Measurements from ENCODE around the gene E2F3. TPM values are rescaled to one million over a fixed set of nuclear protein-coding genes. Genes with fewer than 3 reads are reported as not detected.
"Not testable (repeated sequence)": the region's sequence is repeated elsewhere in the genome, so short reads cannot be mapped to it uniquely, and the experiment has no call there.

Gene E2F3
- total RNA-seq, 1 experiment from 2014 or later = 30.2 TPM

DNA sequence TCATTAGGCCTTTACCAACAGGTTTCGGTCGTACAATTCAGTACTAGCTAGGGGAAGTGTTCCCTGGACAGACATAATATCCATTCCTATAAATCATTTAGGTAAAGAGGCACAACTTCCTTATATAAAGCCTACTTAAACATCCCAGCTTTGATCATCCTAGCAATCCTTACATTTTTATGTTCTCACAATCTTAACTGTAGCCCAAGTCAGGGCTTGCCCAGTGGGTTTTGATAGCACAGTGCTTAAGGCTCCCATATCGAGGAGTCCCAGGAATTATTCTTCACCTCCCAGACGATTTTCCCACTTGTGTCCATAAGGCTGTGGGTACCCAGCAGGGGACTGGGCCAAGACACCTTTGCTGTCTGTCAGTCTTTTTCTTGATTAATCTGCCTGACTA is 63.2 kb downstream of the E2F3 start:
- peaks cover 36% of the 10 kb centered on the region for H3K36me3 Mint-ChIP-seq
- DNase-seq (ENCODE audit: low spot score) = no peak
- no peak overlapping the region for H3K4me3 Mint-ChIP-seq
- peak overlapping the region; percentile 69 for H3K27ac Mint-ChIP-seq
- ChIA-PET CTCF (no interaction called here), POLR2A (no interaction called here)
- H3K27me3 Mint-ChIP-seq (ENCODE audit: low read depth) = no peaks in the 10 kb centered on the region
- no peak for ATAC-seq
- TF ChIP-seq, protein P1, sequence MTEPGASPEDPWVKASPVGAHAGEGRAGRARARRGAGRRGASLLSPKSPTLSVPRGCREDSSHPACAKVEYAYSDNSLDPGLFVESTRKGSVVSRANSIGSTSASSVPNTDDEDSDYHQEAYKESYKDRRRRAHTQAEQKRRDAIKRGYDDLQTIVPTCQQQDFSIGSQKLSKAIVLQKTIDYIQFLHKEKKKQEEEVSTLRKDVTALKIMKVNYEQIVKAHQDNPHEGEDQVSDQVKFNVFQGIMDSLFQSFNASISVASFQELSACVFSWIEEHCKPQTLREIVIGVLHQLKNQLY (CRISPR knock-in tag; IDR thresholded peaks at IDR 0.05) = no peak
- TF ChIP-seq, protein P2, sequence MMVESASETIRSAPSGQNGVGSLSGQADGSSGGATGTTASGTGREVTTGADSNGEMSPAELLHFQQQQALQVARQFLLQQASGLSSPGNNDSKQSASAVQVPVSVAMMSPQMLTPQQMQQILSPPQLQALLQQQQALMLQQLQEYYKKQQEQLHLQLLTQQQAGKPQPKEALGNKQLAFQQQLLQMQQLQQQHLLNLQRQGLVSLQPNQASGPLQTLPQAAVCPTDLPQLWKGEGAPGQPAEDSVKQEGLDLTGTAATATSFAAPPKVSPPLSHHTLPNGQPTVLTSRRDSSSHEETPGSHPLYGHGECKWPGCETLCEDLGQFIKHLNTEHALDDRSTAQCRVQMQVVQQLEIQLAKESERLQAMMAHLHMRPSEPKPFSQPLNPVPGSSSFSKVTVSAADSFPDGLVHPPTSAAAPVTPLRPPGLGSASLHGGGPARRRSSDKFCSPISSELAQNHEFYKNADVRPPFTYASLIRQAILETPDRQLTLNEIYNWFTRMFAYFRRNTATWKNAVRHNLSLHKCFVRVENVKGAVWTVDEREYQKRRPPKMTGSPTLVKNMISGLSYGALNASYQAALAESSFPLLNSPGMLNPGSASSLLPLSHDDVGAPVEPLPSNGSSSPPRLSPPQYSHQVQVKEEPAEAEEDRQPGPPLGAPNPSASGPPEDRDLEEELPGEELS (CRISPR knock-in tag; IDR thresholded peaks at IDR 0.05) = no peak
- TF ChIP-seq KAT7 (CRISPR knock-in tag; IDR thresholded peaks at IDR 0.05; ENCODE audit: borderline replicate concordance) (no peak), MYBL2 (CRISPR knock-in tag; IDR thresholded peaks at IDR 0.05) (no peak), SOX15 (CRISPR knock-in tag; IDR thresholded peaks at IDR 0.05) (no peak), ZNF416 (CRISPR knock-in tag; IDR thresholded peaks at IDR 0.05) (no peak), NFE2L1 (CRISPR knock-in tag; IDR thresholded peaks at IDR 0.05) (no peak)
- TF ChIP-seq, protein P3, sequence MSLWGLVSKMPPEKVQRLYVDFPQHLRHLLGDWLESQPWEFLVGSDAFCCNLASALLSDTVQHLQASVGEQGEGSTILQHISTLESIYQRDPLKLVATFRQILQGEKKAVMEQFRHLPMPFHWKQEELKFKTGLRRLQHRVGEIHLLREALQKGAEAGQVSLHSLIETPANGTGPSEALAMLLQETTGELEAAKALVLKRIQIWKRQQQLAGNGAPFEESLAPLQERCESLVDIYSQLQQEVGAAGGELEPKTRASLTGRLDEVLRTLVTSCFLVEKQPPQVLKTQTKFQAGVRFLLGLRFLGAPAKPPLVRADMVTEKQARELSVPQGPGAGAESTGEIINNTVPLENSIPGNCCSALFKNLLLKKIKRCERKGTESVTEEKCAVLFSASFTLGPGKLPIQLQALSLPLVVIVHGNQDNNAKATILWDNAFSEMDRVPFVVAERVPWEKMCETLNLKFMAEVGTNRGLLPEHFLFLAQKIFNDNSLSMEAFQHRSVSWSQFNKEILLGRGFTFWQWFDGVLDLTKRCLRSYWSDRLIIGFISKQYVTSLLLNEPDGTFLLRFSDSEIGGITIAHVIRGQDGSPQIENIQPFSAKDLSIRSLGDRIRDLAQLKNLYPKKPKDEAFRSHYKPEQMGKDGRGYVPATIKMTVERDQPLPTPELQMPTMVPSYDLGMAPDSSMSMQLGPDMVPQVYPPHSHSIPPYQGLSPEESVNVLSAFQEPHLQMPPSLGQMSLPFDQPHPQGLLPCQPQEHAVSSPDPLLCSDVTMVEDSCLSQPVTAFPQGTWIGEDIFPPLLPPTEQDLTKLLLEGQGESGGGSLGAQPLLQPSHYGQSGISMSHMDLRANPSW (CRISPR knock-in tag; conservative IDR thresholded peaks at IDR 0.05; ENCODE audit: low read depth) = no peak
- H3K9me3 Mint-ChIP-seq = peaks cover 18% of the 10 kb centered on the region
- peaks cover 55% of the 10 kb centered on the region for H3K4me1 Mint-ChIP-seq

DNA sequence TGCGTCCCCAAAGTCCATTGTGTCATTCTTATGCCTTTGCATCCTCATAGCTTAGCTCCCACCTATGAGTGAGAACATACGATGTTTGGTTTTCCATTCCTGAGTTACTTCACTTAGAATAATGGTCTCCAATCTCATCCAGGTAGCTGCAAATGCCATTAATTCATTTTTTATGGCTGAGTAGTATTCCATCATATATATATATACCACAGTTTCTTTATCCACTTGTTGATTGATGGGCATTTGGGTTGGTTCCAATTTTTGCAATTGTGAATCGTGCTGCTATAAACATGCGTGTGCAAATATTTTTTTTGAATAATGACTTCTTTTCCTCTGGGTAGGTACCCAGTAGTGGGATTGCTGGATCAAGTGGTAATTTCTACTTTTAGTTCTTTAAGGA is 63.9 kb downstream of the E2F3 start:
- POLR2A ChIA-PET; H3K27me3 Mint-ChIP-seq (ENCODE audit: low read depth); H3K4me3 Mint-ChIP-seq; CTCF ChIA-PET; H3K27ac Mint-ChIP-seq; ATAC-seq; DNase-seq (ENCODE audit: low spot score): not testable (repeated sequence)
- Mint-ChIP-seq H3K4me1 (peaks cover 59% of the 10 kb centered on the region), H3K36me3 (peaks cover 28% of the 10 kb centered on the region), H3K9me3 (peaks cover 11% of the 10 kb centered on the region)

DNA sequence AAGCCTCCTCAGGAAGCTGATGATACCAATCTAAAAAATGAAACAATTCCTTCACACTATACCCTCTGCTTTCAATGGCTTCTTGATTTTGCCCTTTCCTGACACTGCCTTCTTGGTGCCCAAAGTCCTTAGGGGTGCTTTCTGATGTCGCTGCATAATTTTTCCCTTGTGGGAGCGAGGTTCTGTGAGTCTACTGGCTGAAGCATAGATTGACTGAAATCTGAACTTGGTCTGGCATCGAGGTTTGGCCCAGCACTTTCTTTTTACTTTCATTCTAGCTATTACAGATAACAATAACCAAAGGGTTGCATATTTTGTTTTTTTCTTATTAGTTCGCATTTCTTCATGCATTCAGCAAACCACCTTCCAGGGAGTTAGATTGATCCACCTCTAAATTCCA is 65.8 kb downstream of the E2F3 start:
- ChIA-PET CTCF (interaction anchor here (1.3 to 1.4 kb wide), 2 partner anchors 67 to 83 kb away, joined by 3 read pairs; no protein-coding TSS in a partner anchor), POLR2A (interaction anchor here (0.6 to 1.2 kb wide), 2 partner anchors 26 to 64 kb away, joined by 3 to 5 read pairs; no protein-coding TSS in a partner anchor)
- ATAC-seq (no peak), DNase-seq (ENCODE audit: low spot score) (no peak)
- peak overlapping the region; percentile 91 for H3K27ac Mint-ChIP-seq
- H3K9me3 Mint-ChIP-seq = peaks cover 11% of the 10 kb centered on the region
- TF ChIP-seq, protein P1 (CRISPR knock-in tag; IDR thresholded peaks at IDR 0.05) = no peak
- TF ChIP-seq ZNF396 (CRISPR knock-in tag; IDR thresholded peaks at IDR 0.05; ENCODE audit: borderline replicate concordance) (no peak), MYBL2 (CRISPR knock-in tag; IDR thresholded peaks at IDR 0.05) (no peak)
- H3K4me1 Mint-ChIP-seq = peaks cover 51% of the 10 kb centered on the region
- peaks cover 24% of the 10 kb centered on the region for H3K36me3 Mint-ChIP-seq
- no peaks in the 10 kb centered on the region for H3K27me3 Mint-ChIP-seq (ENCODE audit: low read depth)
- peak overlapping the region; percentile 43 for H3K4me3 Mint-ChIP-seq

DNA sequence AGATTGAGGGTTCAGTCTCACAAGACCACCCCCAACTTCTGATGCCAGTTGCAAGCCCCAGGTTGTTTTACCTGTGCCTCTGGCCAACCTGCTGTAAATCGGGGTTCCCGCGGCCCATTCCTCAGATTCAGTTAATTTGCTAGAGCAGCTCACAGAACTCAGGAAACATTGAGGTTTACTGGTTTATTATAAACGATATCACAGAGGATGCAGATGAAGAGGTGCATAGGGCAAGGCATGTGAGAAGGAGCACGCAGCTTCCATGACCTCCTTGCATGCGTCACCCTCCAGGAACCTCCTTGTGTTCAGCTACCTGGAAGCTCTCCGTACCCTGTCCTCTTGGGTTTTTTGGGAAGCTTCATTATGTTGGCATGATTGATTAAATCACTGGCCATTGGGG is 66.5 kb downstream of the E2F3 start:
- Mint-ChIP-seq H3K27ac (peak overlapping the region; percentile 25; the same call in 1 of the 2 replicates), H3K4me1 (peaks cover 51% of the 10 kb centered on the region), H3K27me3 (ENCODE audit: low read depth) (no peaks in the 10 kb centered on the region), H3K4me3 (no peak overlapping the region), H3K36me3 (peaks cover 24% of the 10 kb centered on the region), H3K9me3 (peaks cover 11% of the 10 kb centered on the region)
- ChIA-PET CTCF (interaction anchor here (1.3 to 1.4 kb wide), 2 partner anchors 68 to 82 kb away, joined by 3 read pairs; no protein-coding TSS in a partner anchor), POLR2A (no interaction called here)
- DNase-seq (ENCODE audit: low spot score) (no peak), ATAC-seq (no peak)
- TF ChIP-seq NR1H2 (CRISPR knock-in tag; IDR thresholded peaks at IDR 0.05) (no peak), RELA (CRISPR knock-in tag; IDR thresholded peaks at IDR 0.05; ENCODE audit: borderline replicate concordance) (no peak), ZNF263 (CRISPR knock-in tag; IDR thresholded peaks at IDR 0.05; ENCODE audit: low read depth) (no peak), TEAD4 (CRISPR knock-in tag; IDR thresholded peaks at IDR 0.05) (no peak)
- TF ChIP-seq, protein P4, sequence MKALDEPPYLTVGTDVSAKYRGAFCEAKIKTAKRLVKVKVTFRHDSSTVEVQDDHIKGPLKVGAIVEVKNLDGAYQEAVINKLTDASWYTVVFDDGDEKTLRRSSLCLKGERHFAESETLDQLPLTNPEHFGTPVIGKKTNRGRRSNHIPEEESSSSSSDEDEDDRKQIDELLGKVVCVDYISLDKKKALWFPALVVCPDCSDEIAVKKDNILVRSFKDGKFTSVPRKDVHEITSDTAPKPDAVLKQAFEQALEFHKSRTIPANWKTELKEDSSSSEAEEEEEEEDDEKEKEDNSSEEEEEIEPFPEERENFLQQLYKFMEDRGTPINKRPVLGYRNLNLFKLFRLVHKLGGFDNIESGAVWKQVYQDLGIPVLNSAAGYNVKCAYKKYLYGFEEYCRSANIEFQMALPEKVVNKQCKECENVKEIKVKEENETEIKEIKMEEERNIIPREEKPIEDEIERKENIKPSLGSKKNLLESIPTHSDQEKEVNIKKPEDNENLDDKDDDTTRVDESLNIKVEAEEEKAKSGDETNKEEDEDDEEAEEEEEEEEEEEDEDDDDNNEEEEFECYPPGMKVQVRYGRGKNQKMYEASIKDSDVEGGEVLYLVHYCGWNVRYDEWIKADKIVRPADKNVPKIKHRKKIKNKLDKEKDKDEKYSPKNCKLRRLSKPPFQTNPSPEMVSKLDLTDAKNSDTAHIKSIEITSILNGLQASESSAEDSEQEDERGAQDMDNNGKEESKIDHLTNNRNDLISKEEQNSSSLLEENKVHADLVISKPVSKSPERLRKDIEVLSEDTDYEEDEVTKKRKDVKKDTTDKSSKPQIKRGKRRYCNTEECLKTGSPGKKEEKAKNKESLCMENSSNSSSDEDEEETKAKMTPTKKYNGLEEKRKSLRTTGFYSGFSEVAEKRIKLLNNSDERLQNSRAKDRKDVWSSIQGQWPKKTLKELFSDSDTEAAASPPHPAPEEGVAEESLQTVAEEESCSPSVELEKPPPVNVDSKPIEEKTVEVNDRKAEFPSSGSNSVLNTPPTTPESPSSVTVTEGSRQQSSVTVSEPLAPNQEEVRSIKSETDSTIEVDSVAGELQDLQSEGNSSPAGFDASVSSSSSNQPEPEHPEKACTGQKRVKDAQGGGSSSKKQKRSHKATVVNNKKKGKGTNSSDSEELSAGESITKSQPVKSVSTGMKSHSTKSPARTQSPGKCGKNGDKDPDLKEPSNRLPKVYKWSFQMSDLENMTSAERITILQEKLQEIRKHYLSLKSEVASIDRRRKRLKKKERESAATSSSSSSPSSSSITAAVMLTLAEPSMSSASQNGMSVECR (CRISPR knock-in tag; IDR thresholded peaks at IDR 0.05; ENCODE audit: borderline replicate concordance) = no peak

All from WTC11 (cell line).